ENCODE data around the gene BRICD5.

BRICD5 gene

GRCh38 chr16:2184346-2184745 lies 26.3 kb downstream of the BRICD5 start:
- Histone ChIP-seq H3K9ac (ENCODE audit: low read length) (no peak overlapping the region), H3K27me3 (ENCODE audit: control insufficient read depth, insufficient read depth, low read length) (no peaks in the 10 kb centered on the region), H3K9me3 (ENCODE audit: control insufficient read depth, low read depth, low read length) (no peaks in the 10 kb centered on the region), H3K27ac (ENCODE audit: low read length) (no peak overlapping the region), H3K36me3 (ENCODE audit: control insufficient read depth, low read depth, low read length) (no peaks in the 10 kb centered on the region), H3K4me3 (ENCODE audit: low read length) (no peak overlapping the region), H3K4me1 (ENCODE audit: control insufficient read depth, low read depth, low read length) (no peaks in the 10 kb centered on the region)

- H3K36me3 ChIP-seq (ENCODE audit: control insufficient read depth, low read depth, low read length), result no peaks in the 10 kb centered on the region
- H3K4me3 ChIP-seq (ENCODE audit: low read length), result no peak overlapping the region
- H3K4me1 ChIP-seq (ENCODE audit: control insufficient read depth, low read depth, low read length), result no peaks in the 10 kb centered on the region
Measured at GRCh38 chr16:2183671-2184070, 27.0 kb downstream of the BRICD5 start.

GRCh38 chr16:2181952-2182351 lies 28.7 kb downstream of the BRICD5 start:
- H3K27ac ChIP-seq (ENCODE audit: low read length), result no peak overlapping the region
- H3K9ac ChIP-seq (ENCODE audit: low read length), result no peak overlapping the region
- no peaks in the 10 kb centered on the region for H3K9me3 ChIP-seq (ENCODE audit: control insufficient read depth, low read depth, low read length)

More at GRCh38 chr16:2183671-2184070, 27.0 kb downstream of the BRICD5 start:
- Histone ChIP-seq H3K9ac (ENCODE audit: low read length) (no peak overlapping the region), H3K27ac (ENCODE audit: low read length) (no peak overlapping the region), H3K9me3 (ENCODE audit: control insufficient read depth, low read depth, low read length) (no peaks in the 10 kb centered on the region), H3K27me3 (ENCODE audit: control insufficient read depth, insufficient read depth, low read length) (no peaks in the 10 kb centered on the region)

GRCh38 chr16:2180962-2181923 lies 29.4 kb downstream of the BRICD5 start:
- no peaks in the 10 kb centered on the region for H3K4me1 ChIP-seq (ENCODE audit: control insufficient read depth, low read depth, low read length)
- H3K4me3 ChIP-seq (ENCODE audit: low read length), result no peak overlapping the region
- H3K27ac ChIP-seq (ENCODE audit: low read length), result no peak overlapping the region
- peaks cover under 1% of the 10 kb centered on the region for H3K36me3 ChIP-seq (ENCODE audit: control insufficient read depth, low read depth, low read length)
- H3K9me3 ChIP-seq (ENCODE audit: control insufficient read depth, low read depth, low read length), result no peaks in the 10 kb centered on the region
- no peak overlapping the region for H3K9ac ChIP-seq (ENCODE audit: low read length)
- H3K27me3 ChIP-seq (ENCODE audit: control insufficient read depth, insufficient read depth, low read length), result no peaks in the 10 kb centered on the region

More at GRCh38 chr16:2181952-2182351, 28.7 kb downstream of the BRICD5 start:
- Histone ChIP-seq H3K36me3 (ENCODE audit: control insufficient read depth, low read depth, low read length) (no peaks in the 10 kb centered on the region), H3K27me3 (ENCODE audit: control insufficient read depth, insufficient read depth, low read length) (no peaks in the 10 kb centered on the region), H3K4me3 (ENCODE audit: low read length) (no peak overlapping the region), H3K4me1 (ENCODE audit: control insufficient read depth, low read depth, low read length) (no peaks in the 10 kb centered on the region)

- Histone ChIP-seq H3K9ac (ENCODE audit: low read length) (no peak overlapping the region), H3K36me3 (ENCODE audit: control insufficient read depth, low read depth, low read length) (peaks cover 8% of the 10 kb centered on the region), H3K4me3 (ENCODE audit: low read length) (no peak overlapping the region), H3K27me3 (ENCODE audit: control insufficient read depth, insufficient read depth, low read length) (no peaks in the 10 kb centered on the region), H3K27ac (ENCODE audit: low read length) (no peak overlapping the region), H3K9me3 (ENCODE audit: control insufficient read depth, low read depth, low read length) (no peaks in the 10 kb centered on the region), H3K4me1 (ENCODE audit: control insufficient read depth, low read depth, low read length) (no peaks in the 10 kb centered on the region)
Measured at GRCh38 chr16:2180461-2180860, 30.2 kb downstream of the BRICD5 start.

GRCh38 chr16:2179576-2179975 lies 31.1 kb downstream of the BRICD5 start:
- Histone ChIP-seq H3K4me1 (ENCODE audit: control insufficient read depth, low read depth, low read length) (no peaks in the 10 kb centered on the region), H3K9ac (ENCODE audit: low read length) (no peak overlapping the region), H3K4me3 (ENCODE audit: low read length) (no peak overlapping the region), H3K9me3 (ENCODE audit: control insufficient read depth, low read depth, low read length) (no peaks in the 10 kb centered on the region), H3K36me3 (ENCODE audit: control insufficient read depth, low read depth, low read length) (peaks cover 15% of the 10 kb centered on the region), H3K27ac (ENCODE audit: low read length) (no peak overlapping the region), H3K27me3 (ENCODE audit: control insufficient read depth, insufficient read depth, low read length) (no peaks in the 10 kb centered on the region)

- no peak overlapping the region for H3K9ac ChIP-seq (ENCODE audit: low read length)
- no peak overlapping the region for H3K4me3 ChIP-seq (ENCODE audit: low read length)
- no peak overlapping the region for H3K27ac ChIP-seq (ENCODE audit: low read length)
- H3K9me3 ChIP-seq (ENCODE audit: control insufficient read depth, low read depth, low read length), result no peaks in the 10 kb centered on the region
- H3K36me3 ChIP-seq (ENCODE audit: control insufficient read depth, low read depth, low read length), result peaks cover 20% of the 10 kb centered on the region
- H3K27me3 ChIP-seq (ENCODE audit: control insufficient read depth, insufficient read depth, low read length), result no peaks in the 10 kb centered on the region
- H3K4me1 ChIP-seq (ENCODE audit: control insufficient read depth, low read depth, low read length), result no peaks in the 10 kb centered on the region
Measured at GRCh38 chr16:2179107-2179501, 31.6 kb downstream of the BRICD5 start.

GRCh38 chr16:2178321-2179106 lies 32.1 kb downstream of the BRICD5 start:
- no peaks in the 10 kb centered on the region for H3K4me1 ChIP-seq (ENCODE audit: control insufficient read depth, low read depth, low read length)
- H3K4me3 ChIP-seq (ENCODE audit: low read length), result no peak overlapping the region
- H3K27me3 ChIP-seq (ENCODE audit: control insufficient read depth, insufficient read depth, low read length), result no peaks in the 10 kb centered on the region
- peaks cover 23% of the 10 kb centered on the region for H3K36me3 ChIP-seq (ENCODE audit: control insufficient read depth, low read depth, low read length)
- H3K9ac ChIP-seq (ENCODE audit: low read length), result no peak overlapping the region
- H3K9me3 ChIP-seq (ENCODE audit: control insufficient read depth, low read depth, low read length), result no peaks in the 10 kb centered on the region
- no peak overlapping the region for H3K27ac ChIP-seq (ENCODE audit: low read length)

GRCh38 chr16:2177561-2177960 lies 33.1 kb downstream of the BRICD5 start:
- Histone ChIP-seq H3K4me3 (ENCODE audit: low read length) (no peak overlapping the region), H3K27ac (ENCODE audit: low read length) (no peak overlapping the region), H3K9me3 (ENCODE audit: control insufficient read depth, low read depth, low read length) (no peaks in the 10 kb centered on the region), H3K36me3 (ENCODE audit: control insufficient read depth, low read depth, low read length) (peaks cover 31% of the 10 kb centered on the region), H3K4me1 (ENCODE audit: control insufficient read depth, low read depth, low read length) (no peaks in the 10 kb centered on the region), H3K27me3 (ENCODE audit: control insufficient read depth, insufficient read depth, low read length) (no peaks in the 10 kb centered on the region), H3K9ac (ENCODE audit: low read length) (no peak overlapping the region)

GRCh38 chr16:2177101-2177500 lies 33.6 kb downstream of the BRICD5 start:
- Histone ChIP-seq H3K4me1 (ENCODE audit: control insufficient read depth, low read depth, low read length) (no peaks in the 10 kb centered on the region), H3K9me3 (ENCODE audit: control insufficient read depth, low read depth, low read length) (no peaks in the 10 kb centered on the region), H3K4me3 (ENCODE audit: low read length) (no peak overlapping the region), H3K36me3 (ENCODE audit: control insufficient read depth, low read depth, low read length) (peaks cover 31% of the 10 kb centered on the region), H3K9ac (ENCODE audit: low read length) (no peak overlapping the region), H3K27me3 (ENCODE audit: control insufficient read depth, insufficient read depth, low read length) (no peaks in the 10 kb centered on the region), H3K27ac (ENCODE audit: low read length) (no peak overlapping the region)

GRCh38 chr16:2176047-2176446 lies 34.6 kb downstream of the BRICD5 start:
- Histone ChIP-seq H3K36me3 (ENCODE audit: control insufficient read depth, low read depth, low read length) (peaks cover 35% of the 10 kb centered on the region), H3K4me3 (ENCODE audit: low read length) (no peak overlapping the region), H3K9me3 (ENCODE audit: control insufficient read depth, low read depth, low read length) (no peaks in the 10 kb centered on the region), H3K27ac (ENCODE audit: low read length) (no peak overlapping the region), H3K9ac (ENCODE audit: low read length) (no peak overlapping the region), H3K27me3 (ENCODE audit: control insufficient read depth, insufficient read depth, low read length) (no peaks in the 10 kb centered on the region), H3K4me1 (ENCODE audit: control insufficient read depth, low read depth, low read length) (no peaks in the 10 kb centered on the region)

Measured in iPS-18a (cell line).